ENCODE data around the gene OR7D4. TPM values are rescaled to one million over a fixed set of nuclear protein-coding genes. Genes with fewer than 3 reads are reported as not detected.
"Not testable (repeated sequence)": the region's sequence is repeated elsewhere in the genome, so short reads cannot be mapped to it uniquely, and the experiment has no call there.

The OR7D4 gene
- total RNA-seq, result not detected

DNA sequence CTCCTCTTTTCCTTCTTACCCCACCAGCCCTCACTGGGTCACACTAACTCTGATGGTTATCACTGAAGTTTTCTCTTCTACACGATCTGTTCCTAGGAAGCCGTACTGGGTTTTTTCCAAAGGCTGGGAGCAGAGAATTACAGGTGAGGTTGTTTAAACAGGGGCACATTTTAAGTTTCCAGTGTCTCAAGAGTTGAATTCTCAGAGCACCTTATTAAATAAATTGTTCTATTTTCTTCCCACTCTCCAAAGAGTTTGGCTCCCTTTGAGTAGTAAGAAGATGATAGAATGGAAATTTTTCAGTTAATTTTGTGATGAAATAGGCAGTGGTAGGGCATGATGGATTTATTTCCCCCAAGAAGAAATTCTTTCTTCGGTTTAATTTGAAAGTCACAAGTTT is at the start of gene OR7D4:
OR7D4 (minus strand) TSS at position 101 of the 400 bp plus-strand sequence. CDS start 4,752 bp downstream, outside the sequence.
- Histone ChIP-seq H3K27me3 (ENCODE audit: insufficient read depth, low read length) (no peaks in the 10 kb centered on the region), H3K4me1 (ENCODE audit: insufficient read depth, low read length) (no peaks in the 10 kb centered on the region), H3K9me3 (ENCODE audit: low read depth, low read length) (no peaks in the 10 kb centered on the region), H3K4me3 (ENCODE audit: low read length) (no peak within 1 kb of the TSS)

DNA sequence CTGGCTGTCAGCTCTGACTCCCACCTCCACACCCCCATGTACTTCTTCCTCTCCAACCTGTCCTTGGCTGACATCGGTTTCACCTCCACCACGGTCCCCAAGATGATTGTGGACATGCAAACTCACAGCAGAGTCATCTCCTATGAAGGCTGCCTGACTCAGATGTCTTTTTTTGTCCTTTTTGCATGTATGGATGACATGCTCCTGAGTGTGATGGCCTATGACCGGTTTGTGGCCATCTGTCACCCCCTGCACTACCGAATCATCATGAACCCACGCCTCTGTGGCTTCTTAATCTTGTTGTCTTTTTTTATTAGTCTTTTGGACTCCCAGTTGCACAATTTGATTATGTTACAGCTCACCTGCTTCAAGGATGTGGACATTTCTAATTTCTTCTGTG is 31.8 kb upstream of the OR7D4 start:
- no peaks in the 10 kb centered on the region for H3K27me3 ChIP-seq (ENCODE audit: insufficient read depth, low read length)
- H3K4me1 ChIP-seq (ENCODE audit: insufficient read depth, low read length), result no peaks in the 10 kb centered on the region
- H3K4me3 ChIP-seq (ENCODE audit: low read length), result no peak overlapping the region
- H3K9me3 ChIP-seq (ENCODE audit: low read depth, low read length), result peaks cover 4% of the 10 kb centered on the region

DNA sequence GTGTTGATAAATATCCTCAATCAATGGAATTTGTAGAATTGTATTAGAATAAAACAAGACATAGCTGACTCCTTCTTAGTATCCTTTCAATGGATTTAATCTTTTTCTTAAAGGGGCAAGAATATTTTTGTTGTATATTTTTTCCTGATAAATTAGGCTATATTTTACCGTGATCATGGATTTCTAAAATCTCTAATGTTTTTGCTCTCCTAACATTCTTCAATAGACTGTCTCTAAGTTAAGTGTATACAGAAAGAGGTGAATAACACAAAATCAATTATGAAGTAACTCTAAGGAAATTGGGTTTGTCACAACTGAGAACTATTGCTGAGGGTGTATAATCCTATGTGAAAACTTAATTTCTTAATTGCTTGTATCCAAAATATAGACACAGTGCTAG is 31.2 kb upstream of the OR7D4 start, which contains the start of gene OR7E24:
OR7E24 (plus strand) TSS at position 301 of the 400 bp plus-strand sequence. CDS start 114 bp downstream, outside the sequence.
- no peaks in the 10 kb centered on the region for H3K9me3 ChIP-seq (ENCODE audit: low read depth, low read length)
- no peak within 1 kb of the TSS for H3K4me3 ChIP-seq (ENCODE audit: low read length)
- no peaks in the 10 kb centered on the region for H3K4me1 ChIP-seq (ENCODE audit: insufficient read depth, low read length)
- H3K27me3 ChIP-seq (ENCODE audit: insufficient read depth, low read length), result no peaks in the 10 kb centered on the region

GRCh38 chr19:9205501-9206113 is 13.8 kb downstream of the OR7D4 start:
- no peak overlapping the region for H3K4me3 ChIP-seq (ENCODE audit: low read length)
- no peaks in the 10 kb centered on the region for H3K9me3 ChIP-seq (ENCODE audit: low read depth, low read length)
- H3K4me1 ChIP-seq (ENCODE audit: insufficient read depth, low read length), result no peaks in the 10 kb centered on the region
- peaks cover 2% of the 10 kb centered on the region for H3K27me3 ChIP-seq (ENCODE audit: insufficient read depth, low read length)

GRCh38 chr19:9198044-9198443 is 21.3 kb downstream of the OR7D4 start:
- H3K9me3 ChIP-seq (ENCODE audit: low read depth, low read length); H3K4me1 ChIP-seq (ENCODE audit: insufficient read depth, low read length); H3K4me3 ChIP-seq (ENCODE audit: low read length); H3K27me3 ChIP-seq (ENCODE audit: insufficient read depth, low read length): not testable (repeated sequence)

DNA sequence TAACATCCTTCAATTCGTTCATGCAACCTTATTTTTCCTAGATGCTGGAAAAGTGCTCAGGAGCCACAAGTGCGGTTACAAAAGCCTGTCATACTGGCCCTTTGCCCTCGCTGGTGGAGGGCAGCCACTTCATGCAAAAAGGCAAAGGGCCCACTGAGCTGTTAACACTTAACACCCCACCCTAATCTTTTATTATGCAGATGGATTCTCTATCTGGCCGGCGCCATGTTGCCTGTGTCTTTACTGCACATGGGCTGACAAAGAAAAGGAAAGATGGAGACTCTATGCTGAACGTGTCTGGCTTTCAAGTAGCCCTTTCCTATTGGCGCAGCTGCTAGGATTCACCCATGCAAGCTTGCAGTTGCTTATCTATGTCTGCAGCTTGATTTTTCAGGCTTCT is 29.9 kb downstream of the OR7D4 start:
- Histone ChIP-seq H3K4me3 (ENCODE audit: low read length) (no peak overlapping the region), H3K27me3 (ENCODE audit: insufficient read depth, low read length) (no peaks in the 10 kb centered on the region), H3K4me1 (ENCODE audit: insufficient read depth, low read length) (no peaks in the 10 kb centered on the region), H3K9me3 (ENCODE audit: low read depth, low read length) (no peaks in the 10 kb centered on the region)

DNA sequence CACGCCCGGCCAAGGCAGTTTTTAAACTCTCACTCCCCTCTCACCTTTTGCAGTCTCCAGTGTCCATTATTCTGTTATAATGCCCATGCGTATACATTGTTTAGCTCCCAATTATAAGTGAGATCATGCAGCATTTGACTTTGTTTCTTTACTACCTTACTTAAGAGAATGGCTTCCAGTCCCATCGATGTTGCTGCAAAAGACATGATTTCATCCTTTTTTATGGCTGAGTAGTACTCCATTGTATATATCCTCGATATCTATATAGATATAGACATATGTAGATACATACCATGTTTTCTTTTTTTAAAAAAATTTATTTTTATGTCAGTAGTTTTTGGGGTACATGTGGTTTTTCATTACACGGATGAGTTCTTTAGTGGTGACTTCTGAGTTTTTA is 32.2 kb downstream of the OR7D4 start:
- no peaks in the 10 kb centered on the region for H3K9me3 ChIP-seq (ENCODE audit: low read depth, low read length)
- H3K4me3 ChIP-seq (ENCODE audit: low read length), result no peak overlapping the region
- no peaks in the 10 kb centered on the region for H3K4me1 ChIP-seq (ENCODE audit: insufficient read depth, low read length)
- H3K27me3 ChIP-seq (ENCODE audit: insufficient read depth, low read length), result no peaks in the 10 kb centered on the region

DNA sequence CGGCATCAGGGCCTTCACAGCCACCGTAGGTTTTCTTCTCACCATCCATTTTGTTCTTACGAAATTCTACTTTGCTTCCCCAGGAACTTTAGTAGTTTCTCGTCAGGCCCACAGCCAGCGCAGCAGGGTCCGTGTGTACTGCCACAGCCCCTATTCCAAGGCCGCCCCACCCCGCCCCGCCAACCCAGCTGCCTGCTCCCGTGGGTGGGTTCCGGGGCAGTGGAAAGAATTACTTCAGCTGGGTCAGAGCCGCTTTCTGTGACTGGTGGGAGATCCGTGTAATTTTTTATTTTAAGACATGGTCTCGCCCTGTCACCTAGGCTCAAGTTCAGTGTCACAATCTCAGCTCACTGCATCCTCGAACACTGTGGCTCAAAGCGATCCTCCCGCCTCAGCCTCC is 36.4 kb downstream of the OR7D4 start:
- Histone ChIP-seq H3K9me3 (ENCODE audit: low read depth, low read length) (no peaks in the 10 kb centered on the region), H3K4me1 (ENCODE audit: insufficient read depth, low read length) (no peaks in the 10 kb centered on the region), H3K27me3 (ENCODE audit: insufficient read depth, low read length) (no peaks in the 10 kb centered on the region), H3K4me3 (ENCODE audit: low read length) (no peak overlapping the region)

DNA sequence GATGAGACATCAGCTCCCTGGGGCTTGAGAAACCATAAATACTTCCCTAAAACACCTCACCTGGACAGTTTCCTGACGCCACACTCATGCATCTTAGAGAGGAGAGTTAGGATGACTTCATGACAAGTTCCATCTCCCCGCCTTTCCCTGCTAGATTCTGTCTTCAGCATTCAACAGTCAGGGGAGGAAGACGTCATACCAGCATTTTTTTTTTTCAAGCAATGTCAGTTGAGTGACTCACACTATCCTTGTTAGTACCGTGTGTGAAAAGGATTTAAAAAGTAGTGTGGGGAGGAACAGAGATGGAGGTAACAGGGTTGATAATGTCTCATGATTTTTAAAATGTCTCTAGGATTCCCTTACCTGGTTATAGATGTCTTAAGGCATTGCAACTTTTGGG is 40.5 kb downstream of the OR7D4 start, which contains the start of gene OR7D2:
OR7D2 (plus strand) TSS at position 79 of the 400 bp plus-strand sequence. CDS start 6,803 bp downstream, outside the sequence.
- no peaks in the 10 kb centered on the region for H3K4me1 ChIP-seq (ENCODE audit: insufficient read depth, low read length)
- H3K4me3 ChIP-seq (ENCODE audit: low read length), result no peak within 1 kb of the TSS
- no peaks in the 10 kb centered on the region for H3K9me3 ChIP-seq (ENCODE audit: low read depth, low read length)
- no peaks in the 10 kb centered on the region for H3K27me3 ChIP-seq (ENCODE audit: insufficient read depth, low read length)

- H3K4me3 ChIP-seq (ENCODE audit: low read length), result no peak overlapping the region
- H3K27me3 ChIP-seq (ENCODE audit: insufficient read depth, low read length), result no peaks in the 10 kb centered on the region
- H3K9me3 ChIP-seq (ENCODE audit: low read depth, low read length), result no peaks in the 10 kb centered on the region
- no peaks in the 10 kb centered on the region for H3K4me1 ChIP-seq (ENCODE audit: insufficient read depth, low read length)
These were observed 44.1 kb downstream of the OR7D4 start for GRCh38 chr19:9175326-9175725.

- no peaks in the 10 kb centered on the region for H3K27me3 ChIP-seq (ENCODE audit: insufficient read depth, low read length)
- no peaks in the 10 kb centered on the region for H3K9me3 ChIP-seq (ENCODE audit: low read depth, low read length)
- H3K4me3 ChIP-seq (ENCODE audit: low read length), result no peak overlapping the region
- H3K4me1 ChIP-seq (ENCODE audit: insufficient read depth, low read length), result no peaks in the 10 kb centered on the region
These were observed 47.9 kb downstream of the OR7D4 start for GRCh38 chr19:9171393-9171991.

- Histone ChIP-seq H3K9me3 (ENCODE audit: low read depth, low read length) (no peaks in the 10 kb centered on the region), H3K27me3 (ENCODE audit: insufficient read depth, low read length) (no peaks in the 10 kb centered on the region), H3K4me3 (ENCODE audit: low read length) (no peak overlapping the region), H3K4me1 (ENCODE audit: insufficient read depth, low read length) (no peaks in the 10 kb centered on the region)
These were observed 52.5 kb downstream of the OR7D4 start for GRCh38 chr19:9166846-9167245.

GRCh38 chr19:9165261-9165660 is 54.1 kb downstream of the OR7D4 start:
- H3K4me1 ChIP-seq (ENCODE audit: insufficient read depth, low read length), result no peaks in the 10 kb centered on the region
- no peak overlapping the region for H3K4me3 ChIP-seq (ENCODE audit: low read length)
- no peaks in the 10 kb centered on the region for H3K27me3 ChIP-seq (ENCODE audit: insufficient read depth, low read length)
- H3K9me3 ChIP-seq (ENCODE audit: low read depth, low read length), result no peaks in the 10 kb centered on the region

DNA sequence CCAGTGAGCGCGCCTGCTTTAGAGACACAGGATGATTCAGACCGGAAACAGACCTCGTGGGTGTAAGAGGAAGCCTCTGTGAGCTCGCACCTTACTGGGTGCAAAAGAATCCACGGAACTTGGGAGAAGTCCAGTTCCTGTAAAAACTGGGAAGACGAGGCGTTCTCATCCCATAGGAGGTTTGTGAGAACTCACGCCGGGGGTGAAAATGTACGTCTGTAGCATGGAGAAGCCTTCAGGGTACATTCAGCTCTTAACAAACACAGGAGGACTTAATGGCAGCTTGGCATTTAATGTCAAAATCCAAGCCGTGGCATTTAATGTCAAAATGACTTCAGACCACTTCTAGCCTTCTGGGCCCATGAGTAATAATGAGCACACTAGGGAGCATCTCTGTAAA is 58.0 kb downstream of the OR7D4 start:
- H3K4me1 ChIP-seq (ENCODE audit: insufficient read depth, low read length), result no peaks in the 10 kb centered on the region
- H3K27me3 ChIP-seq (ENCODE audit: insufficient read depth, low read length), result no peaks in the 10 kb centered on the region
- H3K4me3 ChIP-seq (ENCODE audit: low read length), result no peak overlapping the region
- H3K9me3 ChIP-seq (ENCODE audit: low read depth, low read length), result no peaks in the 10 kb centered on the region

All from mononuclear cell (primary cell).